Keratinocyte (primary cell): Measurements from ENCODE around the gene CNTLN. TPM values are rescaled to one million over a fixed set of nuclear protein-coding genes. Genes with fewer than 3 reads are reported as not detected.
"Not testable (repeated sequence)": the region's sequence is repeated elsewhere in the genome, so short reads cannot be mapped to it uniquely, and the experiment has no call there.

Experiments used
- DNase-seq: peaks from one replicate; pipeline ENCODE4 v3.0.0-alpha.2; 2011; ENCODE audit warnings: low read depth, missing footprints, low spot score
- FAIRE-seq: peaks from 2 replicates; lab custom pipeline; 2011; peaks lifted over from hg19 to GRCh38; lab: Jason Lieb, UNC
- H2AFZ ChIP-seq: 2 replicates; pipeline ENCODE4 v1.6.0; 2012; ENCODE audit warnings: low read length, control low read depth, inconsistent platforms; ENCODE audit not compliant: control insufficient read depth
- H3K27ac ChIP-seq: 2 replicates; pipeline ENCODE4 v1.5.1; 2011; ENCODE audit warnings: low read length; ENCODE audit not compliant: control insufficient read depth, insufficient read depth
- H3K27me3 ChIP-seq: 3 replicates; pipeline ENCODE4 v1.6.0; 2011; ENCODE audit warnings: low read length; ENCODE audit not compliant: control insufficient read depth, insufficient read depth; ENCODE audit errors: extremely low read depth
- H3K36me3 ChIP-seq, 2 experiments: 2 replicates in 1 of 2; 3 replicates in 1 of 2; pipeline ENCODE4 v1.5.1; 2011; ENCODE audit warnings: low read length in 2 of 2, mild to moderate bottlenecking in 1 of 2; ENCODE audit not compliant: control insufficient read depth in 2 of 2, insufficient read depth in 2 of 2; ENCODE audit errors: extremely low read depth in 1 of 2
- H3K4me1 ChIP-seq: 3 replicates; pipeline ENCODE4 v1.5.1; 2011; ENCODE audit warnings: low read length; ENCODE audit not compliant: control insufficient read depth, insufficient read depth; ENCODE audit errors: extremely low read depth
- H3K4me2 ChIP-seq: 3 replicates; pipeline ENCODE4 v1.6.0; 2011; ENCODE audit warnings: low read depth, low read length; ENCODE audit not compliant: control insufficient read depth, insufficient read depth; ENCODE audit errors: extremely low read depth
- H3K4me3 ChIP-seq, 3 experiments: fragments of 200-600 bp in 1 of 3; sonication (generic) in 1 of 3; 2 replicates in 2 of 3; 3 replicates in 1 of 3; pipeline ENCODE4 v1.5.1; 2011 to 2016; ENCODE audit warnings: low read length in 3 of 3, mild to moderate bottlenecking in 3 of 3, control low read depth in 2 of 3, inconsistent platforms in 1 of 3, low read depth in 1 of 3, mixed read lengths in 1 of 3, mixed run types in 1 of 3, moderate library complexity in 1 of 3; ENCODE audit not compliant: control insufficient read depth in 2 of 3, insufficient read depth in 2 of 3; ENCODE audit errors: extremely low read depth in 1 of 3
- H3K79me2 ChIP-seq: 2 replicates; pipeline ENCODE4 v1.6.0; 2012; ENCODE audit warnings: low read length; ENCODE audit not compliant: control insufficient read depth, insufficient read depth
- H3K9ac ChIP-seq: 3 replicates; pipeline ENCODE4 v1.6.0; 2011; ENCODE audit warnings: low read length; ENCODE audit not compliant: control insufficient read depth, insufficient read depth; ENCODE audit errors: extremely low read depth
- H3K9me1 ChIP-seq: 3 replicates; pipeline ENCODE4 v1.6.0; 2011; ENCODE audit warnings: low read length; ENCODE audit not compliant: control insufficient read depth, insufficient read depth; ENCODE audit errors: extremely low read depth
- H3K9me3 ChIP-seq: 2 replicates; pipeline ENCODE4 v1.5.1; 2012; ENCODE audit warnings: low read depth, low read length; ENCODE audit not compliant: control insufficient read depth
- H4K20me1 ChIP-seq: 3 replicates; pipeline ENCODE4 v1.6.0; 2011; ENCODE audit warnings: low read length; ENCODE audit not compliant: control insufficient read depth, insufficient read depth; ENCODE audit errors: extremely low read depth
- EZH2 ChIP-seq: IDR thresholded peaks from one replicate; pipeline ENCODE4 v1.6.1; 2012; ENCODE audit warnings: inconsistent platforms, mild to moderate bottlenecking, low read length, moderate library complexity
- dilution Hi-C: fragments of 300-500 bp; cut with MboI; formaldehyde crosslinking; loops from one replicate; pipeline ENCODE4 v1.7.0; 2020; ENCODE audit warnings: low sequenced_read_pairs; ENCODE audit not compliant: extremely low pct_ligation_motif_present
- polyA plus RNA-seq, 5 experiments: library from polyadenylated mRNA; depleted of rRNA in 3 of 5; stranded (reverse) in 3 of 5; stranded (forward) in 1 of 5; unstranded in 1 of 5; fragments of >200 nt; gene quantifications; 1 replicate in 1 of 5; 2 replicates in 3 of 5; 3 replicates in 1 of 5; pipeline versions ENCODE4 v1.2.1 to v1.2.3, GENCODE V29; 2011 to 2012; ENCODE audit warnings: missing spikeins in 2 of 5, low read depth in 1 of 5, low replicate concordance in 1 of 5
- TF ChIP-seq, protein P1 (sequence below), 3 experiments: IDR thresholded peaks in 1 of 3; conservative IDR thresholded peaks in 1 of 3; optimal IDR thresholded peaks in 1 of 3; 2 replicates in 2 of 3; 3 replicates in 1 of 3; pipeline versions ENCODE3 to v1.5.1; 2011; ENCODE audit warnings: low read length in 3 of 3, mild to moderate bottlenecking in 3 of 3, moderate library complexity in 2 of 3, control low read depth in 1 of 3, inconsistent platforms in 1 of 3; ENCODE audit not compliant: insufficient read depth in 2 of 3; ENCODE audit errors: extremely low read depth in 1 of 3

Gene CNTLN
- polyA plus RNA-seq, 1 donor (not counting 4 experiments of a cell fraction or from before 2014, with no cell fraction given): 2.4 TPM

DNA sequence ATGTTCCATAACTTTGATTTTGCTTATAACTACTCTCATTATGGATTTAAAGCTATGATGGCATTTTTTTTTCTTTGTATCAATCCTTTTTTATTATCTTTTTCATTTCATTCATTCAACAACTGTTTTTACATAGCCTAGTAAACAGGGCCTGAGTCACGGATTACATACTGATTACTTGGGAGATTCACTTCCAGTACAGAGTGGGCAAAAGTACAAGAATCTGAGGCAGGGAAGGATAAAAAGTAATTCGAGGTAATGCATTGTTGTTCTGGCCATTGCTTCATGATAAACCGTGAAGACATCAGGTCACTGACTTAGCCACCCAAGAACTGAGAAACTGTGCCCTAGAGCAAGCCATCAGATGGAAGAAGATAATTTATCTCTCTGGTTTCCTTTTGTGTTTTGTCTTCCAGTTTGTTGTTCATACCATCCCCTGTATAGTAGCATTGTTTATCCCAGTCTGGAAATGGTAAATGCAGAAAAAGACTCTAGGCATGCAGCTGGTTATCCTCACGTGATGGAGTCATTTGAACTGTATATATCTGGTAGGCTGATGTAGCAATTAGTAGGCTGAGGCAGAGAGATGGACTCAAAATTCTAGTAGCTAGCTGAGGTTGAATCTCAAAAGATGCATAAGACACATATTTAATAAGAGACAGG lies 145.6 kb downstream of the CNTLN start:
- H2AFZ ChIP-seq: no peak overlapping the region
- no peaks in the 10 kb centered on the region for H3K36me3 ChIP-seq
- dilution Hi-C loops: no loop called here
- H3K9me1 ChIP-seq: no peaks in the 10 kb centered on the region
- H4K20me1 ChIP-seq: no peaks in the 10 kb centered on the region
- H3K4me3 ChIP-seq: no peak overlapping the region
- no peaks in the 10 kb centered on the region for H3K79me2 ChIP-seq
- H3K27ac ChIP-seq: no peak overlapping the region
- DNase-seq (no peak), FAIRE-seq (no peak)
- no peak overlapping the region for H3K9ac ChIP-seq
- H3K4me1 ChIP-seq: no peaks in the 10 kb centered on the region
- no peaks in the 10 kb centered on the region for H3K9me3 ChIP-seq
- TF ChIP-seq EZH2: no peak
- TF ChIP-seq, protein P1, sequence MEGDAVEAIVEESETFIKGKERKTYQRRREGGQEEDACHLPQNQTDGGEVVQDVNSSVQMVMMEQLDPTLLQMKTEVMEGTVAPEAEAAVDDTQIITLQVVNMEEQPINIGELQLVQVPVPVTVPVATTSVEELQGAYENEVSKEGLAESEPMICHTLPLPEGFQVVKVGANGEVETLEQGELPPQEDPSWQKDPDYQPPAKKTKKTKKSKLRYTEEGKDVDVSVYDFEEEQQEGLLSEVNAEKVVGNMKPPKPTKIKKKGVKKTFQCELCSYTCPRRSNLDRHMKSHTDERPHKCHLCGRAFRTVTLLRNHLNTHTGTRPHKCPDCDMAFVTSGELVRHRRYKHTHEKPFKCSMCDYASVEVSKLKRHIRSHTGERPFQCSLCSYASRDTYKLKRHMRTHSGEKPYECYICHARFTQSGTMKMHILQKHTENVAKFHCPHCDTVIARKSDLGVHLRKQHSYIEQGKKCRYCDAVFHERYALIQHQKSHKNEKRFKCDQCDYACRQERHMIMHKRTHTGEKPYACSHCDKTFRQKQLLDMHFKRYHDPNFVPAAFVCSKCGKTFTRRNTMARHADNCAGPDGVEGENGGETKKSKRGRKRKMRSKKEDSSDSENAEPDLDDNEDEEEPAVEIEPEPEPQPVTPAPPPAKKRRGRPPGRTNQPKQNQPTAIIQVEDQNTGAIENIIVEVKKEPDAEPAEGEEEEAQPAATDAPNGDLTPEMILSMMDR (optimal IDR thresholded peaks at IDR 0.05 in 1 of 3, IDR thresholded peaks at IDR 0.05 in 1 of 3, conservative IDR thresholded peaks at IDR 0.05 in 1 of 3; ENCODE audit: extremely low read depth in 1 of 3, insufficient read depth in 2 of 3, low read length in 3 of 3): no peak
- H3K4me2 ChIP-seq: no peak overlapping the region
- no peaks in the 10 kb centered on the region for H3K27me3 ChIP-seq

- H3K4me2 ChIP-seq, H3K27ac ChIP-seq, H3K9me1 ChIP-seq, FAIRE-seq, H3K9me3 ChIP-seq, H3K27me3 ChIP-seq, H3K36me3 ChIP-seq, DNase-seq, H4K20me1 ChIP-seq, H2AFZ ChIP-seq, H3K4me1 ChIP-seq, H3K79me2 ChIP-seq, H3K4me3 ChIP-seq, dilution Hi-C loops, H3K9ac ChIP-seq: not testable (repeated sequence)
Observed at GRCh38 chr9:17290673-17291072, 155.8 kb downstream of the CNTLN start.

DNA sequence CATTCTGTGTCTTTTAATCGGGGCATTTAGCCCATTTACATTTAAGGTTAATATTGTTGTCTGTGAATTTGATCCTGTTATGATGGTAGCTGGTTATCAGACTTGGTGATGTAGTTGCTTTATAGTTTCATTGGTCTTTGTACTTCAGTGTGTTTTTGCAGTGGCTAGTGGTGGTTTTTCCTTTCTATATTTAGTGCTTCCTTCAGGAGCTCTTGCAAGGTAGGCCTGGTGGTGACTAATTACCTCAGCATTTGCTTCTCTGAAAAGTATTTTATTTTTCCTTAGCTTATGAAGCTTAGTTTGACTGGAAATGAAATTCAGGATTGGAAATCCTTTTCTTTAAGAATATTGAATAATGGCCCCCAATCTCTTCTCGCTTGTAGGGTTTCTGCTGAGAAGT lies 156.9 kb downstream of the CNTLN start:
- no peaks in the 10 kb centered on the region for H4K20me1 ChIP-seq
- no peak overlapping the region for H3K27ac ChIP-seq
- no peaks in the 10 kb centered on the region for H3K27me3 ChIP-seq
- no peak for TF ChIP-seq EZH2
- TF ChIP-seq, protein P1 (optimal IDR thresholded peaks at IDR 0.05 in 1 of 3, IDR thresholded peaks at IDR 0.05 in 1 of 3, conservative IDR thresholded peaks at IDR 0.05 in 1 of 3; ENCODE audit: extremely low read depth in 1 of 3, insufficient read depth in 2 of 3, low read length in 3 of 3): no peak
- no peak overlapping the region for H3K4me3 ChIP-seq
- H3K79me2 ChIP-seq: no peaks in the 10 kb centered on the region
- no peaks in the 10 kb centered on the region for H3K9me3 ChIP-seq
- DNase-seq (no peak), FAIRE-seq (no peak)
- no peaks in the 10 kb centered on the region for H3K9me1 ChIP-seq
- H3K9ac ChIP-seq: no peak overlapping the region
- dilution Hi-C loops: no loop called here
- H3K36me3 ChIP-seq: no peaks in the 10 kb centered on the region
- H2AFZ ChIP-seq: no peak overlapping the region
- H3K4me2 ChIP-seq: no peak overlapping the region
- no peaks in the 10 kb centered on the region for H3K4me1 ChIP-seq
